HG02852 (cell line): ENCODE measurements around the gene RANBP10.
"Not testable (repeated sequence)": the region's sequence is repeated elsewhere in the genome, so short reads cannot be mapped to it uniquely, and the experiment has no call there.

Experiments
- ATAC-seq: cut with Tn5 transposase; IDR thresholded peaks from one replicate; pipeline ENCODE4 v1.9.1; 2021; ENCODE audit warnings: mild to moderate bottlenecking, moderate library complexity; ENCODE audit not compliant: unreplicated experiment

The RANBP10 gene

DNA sequence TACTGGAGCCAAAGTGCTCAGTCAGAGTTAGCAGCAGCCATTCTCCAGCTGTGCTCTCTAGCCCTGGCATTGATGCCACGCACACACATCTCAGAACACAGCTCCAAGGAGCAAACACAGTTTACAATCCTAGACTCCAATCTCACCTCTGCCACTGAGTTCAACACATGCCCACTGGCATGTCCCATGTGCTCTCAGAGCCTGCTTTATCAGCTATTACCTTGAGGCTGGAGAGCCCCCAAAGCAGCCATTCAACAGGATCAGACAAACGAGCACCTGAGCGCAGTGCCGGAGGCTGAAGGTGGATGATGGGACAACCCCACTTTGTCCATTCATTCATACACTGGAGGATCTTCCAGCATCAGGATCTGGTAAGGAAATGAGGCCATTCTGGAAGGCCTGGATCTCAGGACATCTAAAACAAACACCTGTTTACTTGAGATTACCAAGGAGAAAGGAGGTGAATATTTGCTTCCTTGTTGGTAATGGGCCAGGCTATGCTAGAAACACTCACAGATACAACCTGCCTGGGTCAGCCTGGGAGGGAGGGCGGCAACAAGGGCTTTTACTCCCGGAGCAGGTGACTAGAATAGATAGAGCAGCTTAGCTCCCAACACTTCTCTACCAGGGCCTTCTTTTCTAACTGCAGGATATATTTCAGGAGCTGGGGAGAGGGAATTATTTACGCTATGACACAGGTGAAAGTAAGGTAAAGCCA, 25.4 kb downstream of the RANBP10 start:
- no peak for ATAC-seq

DNA sequence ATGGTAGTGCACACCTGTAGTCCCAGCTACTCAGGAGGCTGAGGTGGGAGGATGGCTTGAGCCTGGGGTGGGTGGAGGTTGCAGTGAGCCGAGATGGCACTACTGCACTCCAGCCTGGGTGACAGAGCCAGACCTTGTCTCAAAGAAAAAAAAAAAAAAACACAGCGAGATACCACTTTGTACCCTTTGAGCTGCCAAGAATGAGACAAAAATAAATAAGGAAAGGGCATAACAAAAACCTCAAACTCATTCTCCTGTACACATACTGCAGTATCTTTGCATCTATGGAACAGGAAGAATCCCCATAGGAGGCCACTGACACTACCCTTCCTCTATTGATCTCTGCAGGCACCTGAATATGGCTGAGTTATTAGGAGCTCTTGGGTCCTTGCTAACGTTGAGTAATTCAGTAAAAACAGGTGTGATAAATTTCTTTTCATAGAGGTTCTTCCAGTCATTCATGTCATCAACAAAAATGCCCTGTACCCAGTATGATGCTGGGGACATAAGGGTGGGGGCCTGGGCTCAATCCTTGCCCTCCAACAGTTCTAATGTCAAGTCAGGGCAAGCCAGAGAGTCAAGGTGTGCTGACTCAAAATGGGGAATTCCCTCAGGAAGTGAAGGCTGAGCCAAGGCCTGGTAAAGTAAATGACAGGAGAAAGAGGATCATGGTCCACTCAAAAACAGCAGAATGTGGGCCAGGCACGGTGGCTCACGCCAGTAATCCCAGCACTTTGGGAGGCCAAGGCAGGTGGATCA, 26.9 kb downstream of the RANBP10 start:
- no peak for ATAC-seq

DNA sequence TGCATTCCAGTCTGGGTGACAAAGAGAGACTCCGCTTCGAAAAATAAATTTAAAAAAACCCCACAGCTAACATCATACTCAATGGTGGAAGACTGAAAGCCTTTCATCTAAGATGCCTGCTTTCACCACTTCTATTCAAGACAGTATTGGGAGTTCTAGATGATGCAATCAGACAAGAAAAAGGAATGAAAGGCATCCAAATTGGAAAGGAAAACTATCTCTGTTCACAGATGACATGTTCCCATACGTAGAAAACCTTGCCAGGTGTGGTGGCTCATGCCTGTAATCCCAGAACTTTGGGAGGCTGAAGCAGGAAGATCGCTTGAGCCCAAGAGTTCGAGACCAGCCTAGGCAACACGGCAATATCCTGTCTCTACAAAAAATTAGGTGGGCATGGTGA, 31.1 kb downstream of the RANBP10 start:
- ATAC-seq, result no peak

DNA sequence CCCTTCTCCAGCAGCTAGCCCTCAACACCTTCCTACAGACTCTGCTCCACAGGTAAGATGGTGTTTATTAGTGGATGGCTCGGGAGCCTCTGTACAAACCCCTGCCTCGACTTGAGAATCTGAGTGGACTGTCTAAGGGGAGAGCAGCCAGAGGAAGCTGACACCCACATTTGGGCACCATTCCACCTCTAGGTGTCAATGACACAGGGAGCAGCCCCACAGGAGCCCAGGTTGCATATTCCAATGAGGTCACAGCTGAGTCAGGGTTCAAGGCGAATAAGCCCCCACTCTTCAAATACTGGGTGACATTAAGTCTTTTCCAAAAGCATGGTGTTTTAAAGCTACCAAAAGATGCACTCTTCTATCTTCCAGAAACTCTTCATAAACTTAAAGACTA, 31.9 kb downstream of the RANBP10 start:
- ATAC-seq, result no peak

DNA sequence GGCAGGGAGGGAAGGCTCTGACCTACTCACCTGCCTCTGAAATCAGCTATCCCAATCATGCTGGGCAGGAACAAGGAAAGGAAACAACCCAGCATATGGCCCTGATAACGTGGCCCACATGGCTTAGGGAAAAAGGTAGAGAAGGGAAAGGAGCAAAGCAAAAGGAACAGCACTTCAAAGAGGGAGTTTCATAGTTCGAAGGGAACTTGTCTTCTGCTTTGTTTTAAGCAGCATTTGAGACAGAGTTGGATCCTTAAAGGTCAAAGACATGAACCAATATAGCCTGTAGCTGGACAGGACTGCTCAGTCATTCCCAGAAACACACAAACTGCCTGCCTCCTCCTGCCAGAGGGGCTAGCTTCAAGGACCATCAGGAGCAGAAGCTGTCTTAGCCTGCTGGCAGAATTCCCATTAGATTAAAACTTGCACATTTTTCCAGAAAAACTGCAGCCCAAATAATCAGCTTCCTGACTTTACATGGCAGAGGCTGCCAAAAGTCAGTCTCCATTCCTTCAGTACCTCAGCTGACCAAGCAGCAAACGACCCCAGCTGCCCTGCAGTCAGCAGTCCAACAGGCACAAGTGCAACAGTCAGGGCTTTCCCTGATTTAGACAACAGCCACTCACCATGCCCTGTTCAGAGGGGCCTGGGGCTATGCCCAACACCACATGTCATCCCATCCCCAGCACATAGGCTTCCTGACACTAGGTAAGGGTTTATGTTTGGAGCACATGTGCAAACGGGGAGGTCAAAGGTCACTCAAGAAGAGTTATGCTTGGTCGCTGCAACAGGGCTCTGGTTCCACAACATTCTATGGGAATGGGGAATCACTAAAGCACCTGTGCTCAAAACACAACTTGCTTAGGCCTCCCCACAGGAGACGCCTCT, 32.5 kb downstream of the RANBP10 start:
- ATAC-seq, result no peak

DNA sequence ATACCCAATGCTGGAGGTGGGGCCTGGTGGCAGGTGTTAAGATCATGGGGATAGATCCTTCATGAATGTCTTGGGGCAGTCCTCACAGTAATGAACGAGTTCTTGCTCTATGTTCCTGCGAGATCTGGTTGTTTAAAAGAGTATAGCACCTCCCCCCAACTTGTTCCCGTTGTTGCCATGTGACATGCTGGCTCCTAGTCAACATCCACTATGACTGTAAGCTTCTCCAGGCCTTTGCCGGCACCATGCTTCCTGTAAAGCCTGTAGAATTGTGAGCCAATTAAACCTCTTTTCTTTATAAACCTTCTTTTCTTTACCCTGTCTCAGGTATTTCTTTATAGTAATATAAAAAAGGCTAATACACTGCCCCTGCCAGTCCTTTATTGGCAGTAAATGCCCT, 33.3 kb downstream of the RANBP10 start:
- ATAC-seq, result no peak

DNA sequence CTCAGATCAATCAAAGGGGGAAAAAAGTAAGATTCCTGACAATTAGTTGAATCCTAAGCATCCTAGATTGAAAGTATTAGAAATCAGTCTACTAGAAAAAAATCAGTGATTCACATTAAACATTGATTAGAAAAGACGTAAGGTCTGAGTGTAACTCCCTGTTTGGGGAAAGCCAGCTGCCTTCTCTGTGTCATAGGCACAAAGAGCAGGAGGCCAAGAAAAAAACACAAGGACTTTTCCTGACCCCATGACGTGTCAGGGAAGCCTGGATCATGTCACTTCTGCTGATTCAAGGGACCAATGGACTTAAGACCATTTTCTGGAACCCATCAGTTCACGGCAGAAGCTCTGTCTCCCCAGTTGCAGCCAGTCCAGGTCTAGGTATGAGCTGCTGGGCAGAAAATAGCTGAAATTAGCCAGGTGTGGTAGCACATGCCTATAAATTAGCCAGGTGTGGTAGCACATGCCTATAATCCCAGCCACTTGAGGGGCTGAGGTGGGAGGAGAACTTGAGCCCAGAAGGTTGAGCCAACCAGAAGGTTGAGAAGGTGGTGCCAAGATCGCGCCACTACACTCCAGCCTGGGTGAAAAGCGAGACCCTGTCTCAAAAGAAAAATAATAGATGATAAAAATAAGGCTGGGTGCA, 35.9 kb downstream of the RANBP10 start:
- ATAC-seq, result no peak

DNA sequence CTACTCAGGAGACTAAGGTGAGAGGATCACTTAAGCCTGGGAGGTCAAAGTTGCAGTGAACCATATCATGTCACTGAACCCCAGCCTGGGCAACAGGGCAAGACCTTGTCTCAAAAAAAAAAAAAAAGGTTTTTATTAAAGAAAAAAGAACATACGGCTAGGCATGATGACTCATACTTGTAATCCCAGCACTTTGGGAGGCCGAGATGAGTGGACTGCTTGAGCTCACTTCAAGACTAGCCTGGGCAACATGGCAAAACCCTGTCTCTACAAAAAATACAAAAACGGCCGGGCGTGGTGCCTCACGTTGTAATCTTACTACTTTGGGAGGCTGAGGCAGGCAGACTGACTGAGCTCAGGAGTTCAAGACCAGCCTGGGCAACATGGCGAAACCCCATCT, 38.4 kb downstream of the RANBP10 start:
- no peak for ATAC-seq

DNA sequence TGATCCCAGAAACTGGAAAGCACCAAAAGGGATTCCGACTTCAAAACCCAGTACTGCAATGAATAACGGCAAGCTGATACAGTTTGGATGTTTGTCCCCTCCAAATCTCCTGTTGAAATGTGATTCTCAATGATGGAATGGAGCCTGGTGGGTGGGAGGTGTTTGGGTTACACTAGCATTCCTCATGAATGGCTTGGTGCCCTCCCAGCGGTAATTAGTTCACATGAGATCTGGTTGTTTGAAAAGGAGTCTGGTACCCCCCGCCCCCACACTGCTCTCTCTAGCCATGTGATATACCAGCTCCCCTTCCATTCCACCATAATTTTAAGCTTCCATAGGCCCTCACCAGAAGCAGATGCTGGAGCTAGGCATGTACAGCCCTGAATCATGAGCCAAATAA, 40.1 kb downstream of the RANBP10 start:
- no peak for ATAC-seq

DNA sequence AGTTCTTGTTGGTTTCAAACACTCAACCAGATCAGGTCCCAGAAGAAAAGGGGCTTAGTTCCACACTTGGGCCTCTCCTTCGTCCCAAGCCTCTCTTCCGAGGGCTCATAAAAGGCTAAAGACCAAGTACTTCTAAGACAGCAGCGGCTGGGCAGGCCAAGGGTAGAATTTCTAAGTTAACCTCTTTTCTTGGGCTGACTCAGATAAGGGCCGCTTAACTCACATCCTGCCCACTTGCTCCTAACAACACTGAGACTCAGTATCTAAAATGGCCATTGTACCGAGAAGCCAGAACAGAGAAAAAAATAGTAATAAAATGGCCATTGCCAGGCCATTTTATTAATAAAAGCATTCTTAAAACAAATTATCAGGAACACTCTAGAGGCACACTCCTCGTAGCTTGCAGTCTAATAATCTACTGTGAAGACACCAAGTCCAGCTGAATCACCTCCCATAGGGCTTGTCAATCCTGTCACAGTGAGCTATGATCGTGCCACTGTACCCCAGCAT, 42.1 kb downstream of the RANBP10 start:
- ATAC-seq, result no peak

DNA sequence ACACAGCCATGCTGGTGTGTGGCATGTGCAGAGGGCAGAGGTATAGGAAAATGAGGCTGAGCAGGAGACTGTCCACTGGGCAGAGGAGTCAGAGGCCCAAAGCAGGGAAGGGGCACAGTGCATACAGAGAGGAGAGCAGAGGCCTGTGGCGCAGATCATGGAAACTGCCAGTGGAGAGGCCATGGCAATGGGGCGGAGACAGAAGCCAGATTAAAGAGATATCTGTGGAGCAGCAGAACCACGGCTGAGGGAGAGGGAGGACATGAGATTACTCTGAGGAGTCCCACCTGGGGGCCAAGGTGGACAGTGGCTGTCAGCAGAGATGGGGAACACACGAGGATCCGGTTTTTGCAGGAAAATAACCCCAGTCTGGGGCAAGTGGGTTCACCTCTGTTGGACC, 43.3 kb downstream of the RANBP10 start:
- no peak for ATAC-seq

DNA sequence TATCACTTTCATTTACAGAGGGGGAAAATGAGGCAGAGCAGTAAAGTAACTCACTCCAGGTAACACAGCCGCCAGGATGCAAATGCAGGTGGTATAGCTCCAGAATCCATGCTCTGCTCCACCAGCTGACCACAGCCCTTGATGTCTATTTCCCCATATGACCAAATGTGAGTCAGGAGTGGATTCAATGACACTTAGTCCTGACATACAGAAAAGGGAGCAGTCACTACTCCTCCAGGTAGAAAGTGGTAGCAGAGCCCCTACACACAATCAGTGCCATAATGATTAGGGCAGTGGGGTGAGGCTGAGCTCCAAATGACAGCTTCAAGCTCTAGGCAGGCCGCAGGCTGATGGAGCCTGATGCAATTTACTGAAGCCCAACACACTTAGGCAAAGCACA, 44.0 kb downstream of the RANBP10 start:
- no peak for ATAC-seq

DNA sequence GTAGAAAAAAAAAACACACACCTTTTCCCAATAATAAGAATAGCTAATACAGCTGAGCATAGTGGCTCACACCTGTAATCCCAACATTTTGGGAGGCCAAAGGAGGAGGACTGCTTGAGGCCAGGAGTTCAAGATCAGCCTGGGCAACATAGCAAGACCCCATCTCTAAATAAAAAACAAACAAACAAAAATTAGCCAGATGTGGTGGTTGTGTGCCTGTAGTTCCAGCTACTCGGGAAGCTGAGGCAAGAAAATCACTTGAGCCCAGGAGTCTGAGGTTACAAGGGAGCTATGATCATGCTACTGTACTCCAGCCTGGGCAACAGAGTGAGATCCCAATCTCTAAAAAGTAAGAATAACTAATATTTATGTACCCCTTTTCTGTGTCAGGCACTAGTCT, 44.4 kb downstream of the RANBP10 start:
- ATAC-seq, result no peak

DNA sequence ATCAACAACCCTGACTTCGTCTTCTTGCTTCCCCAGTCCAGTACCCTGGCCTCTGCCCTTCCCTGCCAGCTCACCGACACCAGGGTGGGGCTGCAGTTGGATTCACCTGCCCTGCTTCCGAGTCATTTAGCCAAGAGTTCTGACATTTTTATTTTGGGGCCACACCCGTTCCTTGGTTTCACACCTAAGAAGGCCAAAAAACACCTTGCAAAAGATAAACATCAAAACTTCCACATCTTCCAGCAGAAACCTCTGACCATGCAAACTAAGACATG, 45.5 kb downstream of the RANBP10 start:
- ATAC-seq, result no peak

DNA sequence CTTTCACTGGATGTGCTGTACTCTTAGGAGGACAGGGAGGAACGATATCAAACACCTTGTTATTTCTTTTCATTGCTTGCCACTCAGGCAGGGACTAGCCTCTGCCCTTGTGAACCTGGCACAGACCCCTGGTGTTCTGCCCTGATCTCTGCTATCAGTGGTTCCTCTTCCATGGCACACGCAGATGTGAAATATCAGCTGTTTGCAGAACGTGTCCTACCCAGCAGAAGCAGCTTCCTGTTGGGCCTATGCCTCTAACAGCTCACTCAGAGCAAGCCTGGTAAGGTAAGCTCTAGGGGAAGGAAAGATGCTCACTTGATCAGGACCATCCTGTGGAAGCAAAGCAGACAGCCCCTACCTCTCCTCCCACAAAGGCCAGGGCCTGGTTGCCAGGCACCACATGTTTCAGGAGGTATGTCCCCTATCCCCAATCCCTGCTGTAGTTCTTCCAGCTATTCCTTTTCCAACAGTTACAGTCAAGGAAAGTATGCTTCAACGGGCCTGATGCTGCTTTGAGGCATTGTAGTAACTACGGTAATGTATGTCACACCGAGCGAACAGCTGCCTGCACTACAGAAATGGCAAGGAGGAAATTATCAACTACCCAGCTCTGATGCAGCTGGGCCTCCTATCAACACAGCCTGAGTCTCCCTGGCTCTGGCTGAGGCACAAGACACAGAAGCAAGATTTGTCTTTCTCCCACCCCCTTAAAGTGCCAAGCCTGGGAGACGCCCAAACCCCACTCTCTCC, 46.0 kb downstream of the RANBP10 start:
- ATAC-seq, result no peak

DNA sequence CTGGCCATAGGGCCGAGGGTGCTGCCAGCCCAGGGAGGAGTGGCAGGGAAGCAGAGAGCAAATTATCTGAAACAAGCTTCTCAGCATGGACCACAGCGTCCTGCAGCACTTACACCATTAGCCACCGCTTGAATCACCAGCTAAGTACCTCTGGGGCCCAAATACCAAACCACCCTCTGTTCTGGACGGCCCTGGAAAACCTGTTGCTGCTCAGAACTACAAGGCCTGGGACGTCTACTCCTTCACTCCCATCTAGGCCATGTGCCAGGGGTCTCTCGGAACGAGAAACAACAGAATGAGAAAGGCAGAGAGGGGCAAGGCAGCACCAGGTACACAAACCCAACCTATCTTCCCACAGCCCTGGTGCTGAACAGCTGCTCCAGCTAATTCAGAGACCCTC, 47.4 kb downstream of the RANBP10 start:
- ATAC-seq, result no peak

DNA sequence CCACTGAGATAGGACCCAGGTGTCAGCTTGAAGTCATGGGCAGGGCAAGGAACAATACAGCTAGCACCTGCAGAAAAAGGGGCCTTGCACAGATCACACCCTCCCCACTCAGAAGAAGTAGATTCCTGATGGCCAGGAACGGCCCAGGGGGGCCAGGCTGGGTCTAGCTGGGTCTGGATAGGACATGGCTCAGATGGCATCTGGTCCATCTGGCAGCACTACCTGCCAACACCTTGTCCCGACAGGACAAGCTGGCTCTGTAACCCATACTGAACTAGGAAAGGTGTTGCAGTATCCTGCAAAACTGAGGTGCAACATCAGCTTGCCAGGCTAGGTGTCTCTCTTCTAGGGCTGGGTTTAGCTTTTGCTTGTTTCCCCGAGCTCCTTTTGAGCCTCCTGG, 48.4 kb downstream of the RANBP10 start:
- ATAC-seq, result no peak

DNA sequence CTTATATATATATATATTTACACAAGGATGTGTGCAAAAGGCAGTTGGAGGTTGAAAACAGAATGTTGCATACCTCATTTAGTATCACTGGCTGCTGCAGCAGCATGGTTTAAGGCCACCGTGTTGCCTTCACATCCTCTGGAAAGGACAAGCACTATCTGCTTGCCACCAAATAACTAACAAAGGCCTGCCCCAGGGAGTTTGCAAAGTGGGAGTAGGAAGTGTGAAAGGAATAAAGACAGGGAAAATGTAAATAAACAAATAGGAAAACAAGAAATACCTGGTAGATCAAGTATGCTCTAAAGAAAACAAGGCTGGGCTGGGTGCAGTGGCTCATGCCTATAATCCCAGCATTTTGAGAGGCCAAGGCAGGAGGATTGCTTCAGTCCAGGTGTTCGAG, 53.7 kb downstream of the RANBP10 start:
- no peak for ATAC-seq

DNA sequence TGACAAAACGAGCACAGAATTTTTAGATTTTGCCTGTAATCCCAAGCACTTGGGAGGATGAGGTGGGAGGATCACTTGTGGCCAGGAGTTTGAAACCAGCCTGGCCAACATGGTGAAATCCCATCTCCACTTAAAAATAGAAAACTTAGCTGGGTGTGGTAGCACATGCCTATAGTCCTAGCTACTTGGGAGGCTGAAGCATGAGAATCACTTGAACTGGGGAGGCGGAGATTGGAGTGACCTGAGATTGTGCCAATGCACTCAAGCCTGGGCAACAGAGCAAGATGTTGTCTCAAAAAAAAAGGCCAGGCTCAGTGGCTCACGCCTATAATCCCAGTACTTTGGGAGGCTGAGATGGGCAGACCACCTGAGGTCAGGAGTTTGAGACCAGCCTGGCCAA, 55.0 kb downstream of the RANBP10 start:
- ATAC-seq, result not testable (repeated sequence)

DNA sequence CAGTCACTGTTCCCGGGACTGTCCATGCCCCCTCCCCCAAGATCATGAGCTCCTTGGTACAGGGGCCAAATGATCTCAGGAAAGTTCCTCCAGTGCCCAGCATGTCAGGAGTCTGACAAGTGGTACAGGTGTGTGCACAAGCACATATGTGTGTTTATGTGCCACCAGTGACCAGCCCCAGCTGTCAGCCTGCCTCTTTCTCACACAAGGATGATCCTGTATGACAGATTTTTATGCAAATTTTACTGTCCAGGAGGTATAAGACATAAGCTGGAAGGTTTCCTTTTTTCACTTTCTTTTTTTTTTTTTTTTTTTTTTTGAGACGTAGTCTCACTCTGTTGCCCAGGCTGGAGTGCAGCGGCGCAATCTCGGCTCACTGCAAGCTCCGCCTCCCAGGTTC, 55.9 kb downstream of the RANBP10 start:
- peak; percentile 48 for ATAC-seq
